ENCODE data around the gene RAPGEF1. TPM values are rescaled to one million over a fixed set of nuclear protein-coding genes. Genes with fewer than 3 reads are reported as not detected.
A peak's percentile ranks its signal among the peaks of the same experiment; 100 is the strongest.
"Not testable (repeated sequence)": the region's sequence is repeated elsewhere in the genome, so short reads cannot be mapped to it uniquely, and the experiment has no call there.

RAPGEF1 gene
- total and polyA plus RNA-seq, 2 experiments from 2014 or later: 9.9 to 82.8 TPM

GRCh38 chr9:131681826-131682225, 58.0 kb downstream of the RAPGEF1 start:
- not testable (repeated sequence) for H3K9me2 ChIP-seq (ENCODE audit: insufficient read depth); H3K27me3 ChIP-seq (ENCODE audit: insufficient read depth); H3F3A ChIP-seq (replicated peaks; ENCODE audit: low read depth); H3K36me3 ChIP-seq (ENCODE audit: insufficient read depth); ATAC-seq; H4K20me1 ChIP-seq (replicated peaks; ENCODE audit: insufficient read depth); H3K4me3 ChIP-seq; H2AFZ ChIP-seq; H3K4me3 Mint-ChIP-seq; DNase-seq (ENCODE audit: low spot score)
- H3K36me3 Mint-ChIP-seq (ENCODE audit: low read depth): peaks cover 40% of the 10 kb centered on the region
- Histone ChIP-seq H3K27ac (ENCODE audit: low read depth) (peak overlapping the region; percentile 87), H3K79me2 (replicated peaks; ENCODE audit: insufficient read depth) (peaks cover 65% of the 10 kb centered on the region), H3K4me1 (ENCODE audit: insufficient read depth) (peaks cover 73% of the 10 kb centered on the region), H3K4me2 (peak overlapping the region; percentile 60)
- peaks cover 31% of the 10 kb centered on the region for H3K9me3 Mint-ChIP-seq
- H3K4me1 Mint-ChIP-seq: peaks cover 82% of the 10 kb centered on the region
- H3K27ac Mint-ChIP-seq: peak overlapping the region; percentile 89
- H3K27me3 Mint-ChIP-seq (ENCODE audit: insufficient read depth, low read depth, poor library complexity): peaks cover 12% of the 10 kb centered on the region

DNA sequence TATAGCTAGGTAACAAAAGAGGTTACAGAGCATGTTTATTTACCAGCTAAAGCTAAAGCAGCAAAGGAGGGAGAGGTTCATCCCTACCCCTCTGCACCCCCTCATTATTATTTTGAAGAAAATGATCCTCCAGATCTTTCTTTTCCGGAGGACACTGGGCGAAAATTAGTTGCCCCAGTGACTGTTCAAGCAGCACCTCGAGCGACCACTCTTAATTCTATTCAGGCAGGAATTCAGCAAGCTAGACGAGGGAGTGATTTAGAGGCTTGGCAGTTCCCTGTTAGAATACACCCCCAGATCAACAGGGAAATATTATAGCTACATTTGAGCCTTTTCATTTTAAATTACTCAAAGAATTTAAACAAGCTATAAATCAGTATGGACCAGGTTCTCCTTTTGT, 58.8 kb downstream of the RAPGEF1 start:
- not testable (repeated sequence) for H3K36me3 ChIP-seq (ENCODE audit: insufficient read depth); H3K4me3 ChIP-seq; H3K4me3 Mint-ChIP-seq; H2AFZ ChIP-seq; DNase-seq (ENCODE audit: low spot score); H3F3A ChIP-seq (replicated peaks; ENCODE audit: low read depth); H3K9me2 ChIP-seq (ENCODE audit: insufficient read depth); H4K20me1 ChIP-seq (replicated peaks; ENCODE audit: insufficient read depth); H3K27me3 ChIP-seq (ENCODE audit: insufficient read depth); ATAC-seq; H3K27ac Mint-ChIP-seq
- Histone ChIP-seq H3K79me2 (replicated peaks; ENCODE audit: insufficient read depth) (peaks cover 64% of the 10 kb centered on the region), H3K4me1 (ENCODE audit: insufficient read depth) (peaks cover 81% of the 10 kb centered on the region), H3K4me2 (peak overlapping the region; percentile 42; the same call in 1 of the 2 replicates), H3K27ac (ENCODE audit: low read depth) (peak overlapping the region; percentile 87)
- H3K9me3 Mint-ChIP-seq: peaks cover 26% of the 10 kb centered on the region
- H3K36me3 Mint-ChIP-seq (ENCODE audit: low read depth): peaks cover 33% of the 10 kb centered on the region
- H3K4me1 Mint-ChIP-seq: peaks cover 83% of the 10 kb centered on the region
- H3K27me3 Mint-ChIP-seq (ENCODE audit: insufficient read depth, low read depth, poor library complexity): peaks cover 14% of the 10 kb centered on the region

DNA sequence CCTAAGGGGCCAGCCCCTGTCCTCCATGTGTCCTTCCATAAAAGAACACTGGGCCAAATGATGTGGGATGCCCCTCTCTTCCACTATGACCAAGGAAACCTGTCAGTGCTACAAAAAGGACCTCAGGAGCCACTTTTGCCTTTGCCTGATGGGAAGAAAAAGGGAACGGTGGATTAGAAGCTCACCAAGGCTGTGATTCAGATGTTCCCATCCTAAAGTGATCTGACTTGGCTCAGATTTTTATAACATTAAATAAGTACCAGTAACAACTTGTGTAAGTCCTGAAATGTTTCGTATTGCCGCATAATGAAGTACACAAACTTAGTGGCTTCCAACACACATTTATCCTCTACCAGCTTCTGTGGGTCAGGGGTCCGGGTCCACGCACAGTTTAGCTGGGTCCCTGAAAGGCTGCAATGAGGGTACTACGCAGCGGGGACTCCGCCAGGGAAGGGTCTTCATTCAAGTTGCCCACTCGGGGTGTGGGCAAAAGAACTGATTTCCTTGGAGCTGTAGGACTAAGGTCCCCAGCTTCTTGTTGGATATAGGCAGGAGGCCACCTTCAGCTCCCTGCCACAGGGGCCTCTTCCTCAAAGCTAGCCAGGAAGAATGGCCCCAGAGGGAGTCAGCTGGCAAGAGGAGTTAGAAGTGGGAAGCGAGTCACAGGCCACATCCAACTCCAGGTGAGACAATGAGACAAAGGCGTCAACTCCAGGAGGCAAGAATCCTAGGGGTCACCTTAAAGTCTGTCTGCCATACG, 60.4 kb downstream of the RAPGEF1 start:
- H3K27ac Mint-ChIP-seq: no peak overlapping the region; the same call in 1 of the 2 replicates
- H3K27me3 Mint-ChIP-seq (ENCODE audit: insufficient read depth, low read depth, poor library complexity): peaks cover 16% of the 10 kb centered on the region
- ATAC-seq (no peak), DNase-seq (ENCODE audit: low spot score) (no peak)
- Histone ChIP-seq H3K9me2 (ENCODE audit: insufficient read depth) (peaks cover 12% of the 10 kb centered on the region; the same call in 1 of the 2 replicates), H2AFZ (no peak overlapping the region), H3K4me3 (peak overlapping the region; percentile 30; the same call in 1 of the 2 replicates), H3K4me2 (peak overlapping the region; percentile 56), H3K36me3 (ENCODE audit: insufficient read depth) (no peaks in the 10 kb centered on the region), H3K27me3 (ENCODE audit: insufficient read depth) (no peaks in the 10 kb centered on the region), H3K4me1 (ENCODE audit: insufficient read depth) (peaks cover 93% of the 10 kb centered on the region), H4K20me1 (replicated peaks; ENCODE audit: insufficient read depth) (no peaks in the 10 kb centered on the region), H3K79me2 (replicated peaks; ENCODE audit: insufficient read depth) (peaks cover 66% of the 10 kb centered on the region), H3K27ac (ENCODE audit: low read depth) (peak overlapping the region; percentile 82), H3F3A (replicated peaks; ENCODE audit: low read depth) (no peaks in the 10 kb centered on the region; the same call in 1 of the 2 replicates)
- no peak for TF ChIP-seq ZNF114 (CRISPR knock-in tag; IDR thresholded peaks at IDR 0.05)
- TF ChIP-seq EZH2phosphoT487 (IDR thresholded peaks at IDR 0.05; ENCODE audit: unreplicated experiment): no peak
- TF ChIP-seq, protein P1, sequence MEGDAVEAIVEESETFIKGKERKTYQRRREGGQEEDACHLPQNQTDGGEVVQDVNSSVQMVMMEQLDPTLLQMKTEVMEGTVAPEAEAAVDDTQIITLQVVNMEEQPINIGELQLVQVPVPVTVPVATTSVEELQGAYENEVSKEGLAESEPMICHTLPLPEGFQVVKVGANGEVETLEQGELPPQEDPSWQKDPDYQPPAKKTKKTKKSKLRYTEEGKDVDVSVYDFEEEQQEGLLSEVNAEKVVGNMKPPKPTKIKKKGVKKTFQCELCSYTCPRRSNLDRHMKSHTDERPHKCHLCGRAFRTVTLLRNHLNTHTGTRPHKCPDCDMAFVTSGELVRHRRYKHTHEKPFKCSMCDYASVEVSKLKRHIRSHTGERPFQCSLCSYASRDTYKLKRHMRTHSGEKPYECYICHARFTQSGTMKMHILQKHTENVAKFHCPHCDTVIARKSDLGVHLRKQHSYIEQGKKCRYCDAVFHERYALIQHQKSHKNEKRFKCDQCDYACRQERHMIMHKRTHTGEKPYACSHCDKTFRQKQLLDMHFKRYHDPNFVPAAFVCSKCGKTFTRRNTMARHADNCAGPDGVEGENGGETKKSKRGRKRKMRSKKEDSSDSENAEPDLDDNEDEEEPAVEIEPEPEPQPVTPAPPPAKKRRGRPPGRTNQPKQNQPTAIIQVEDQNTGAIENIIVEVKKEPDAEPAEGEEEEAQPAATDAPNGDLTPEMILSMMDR (conservative IDR thresholded peaks at IDR 0.05; ENCODE audit: low read depth in 2 of 2): no peak
- no peak for TF ChIP-seq CREB1 (CRISPR knock-in tag; IDR thresholded peaks at IDR 0.05; ENCODE audit: low read depth)
- peaks cover 17% of the 10 kb centered on the region for H3K36me3 Mint-ChIP-seq (ENCODE audit: low read depth)
- H3K4me3 Mint-ChIP-seq: no peak overlapping the region
- peaks cover 17% of the 10 kb centered on the region; the same call in 2 of the 3 replicates for H3K9me3 Mint-ChIP-seq
- peaks cover 95% of the 10 kb centered on the region for H3K4me1 Mint-ChIP-seq
